ENCODE data around the gene BCKDHA.

DNA sequence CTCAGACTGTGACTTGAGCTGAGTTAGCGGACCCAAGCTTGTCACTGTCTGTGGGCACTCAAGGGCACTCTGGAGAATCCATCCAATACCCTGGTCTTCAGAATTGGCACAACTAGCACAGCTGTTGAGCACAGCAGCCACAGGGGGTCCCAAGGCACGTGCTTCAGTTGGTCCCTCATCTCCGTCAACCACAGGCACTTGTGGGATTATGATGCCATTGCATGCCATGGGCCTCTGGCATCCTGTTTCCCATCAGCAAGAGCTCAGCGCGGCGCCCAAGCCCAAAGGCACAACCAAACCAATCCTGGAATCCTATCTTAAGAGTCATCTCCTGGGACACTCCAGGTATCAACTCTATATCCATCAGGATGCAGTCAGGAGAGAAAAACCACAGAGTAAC is 33.3 kb downstream of the BCKDHA start:
- TF ChIP-seq CTCF (IDR thresholded peaks at IDR 0.05), result no peak
- no peak for TF ChIP-seq POLR2AphosphoS5 (IDR thresholded peaks at IDR 0.05)
- TF ChIP-seq POLR2A (IDR thresholded peaks at IDR 0.05), result no peak
